RWPE2 (cell line): ENCODE data around the gene SLAIN2.

Source experiments
- ATAC-seq: fragments of 200-7000 bp; cut with Tn5 transposase; 3 replicates; pipeline ENCODE4 v1.9.1; 2021; ENCODE audit warnings: low read depth
- DNase-seq: peaks from one replicate; pipeline ENCODE4 v3.0.0-alpha.2; 2020; ENCODE audit warnings: low spot score
- H3K27ac ChIP-seq: fragments of 450-650 bp; 2 replicates; pipeline ENCODE4 v1.5.1; 2017; ENCODE audit warnings: mild to moderate bottlenecking; ENCODE audit not compliant: poor library complexity, severe bottlenecking
- H3K27me3 ChIP-seq: fragments of 250-450 bp; sonication (Bioruptor Pico); 2 replicates; pipeline ENCODE4 v1.5.1; 2021; ENCODE audit warnings: mild to moderate bottlenecking, moderate library complexity; ENCODE audit not compliant: insufficient read depth, poor library complexity, severe bottlenecking
- H3K36me3 ChIP-seq: fragments of 250-450 bp; sonication (Bioruptor Pico); 2 replicates; pipeline ENCODE4 v1.5.1; 2020; ENCODE audit warnings: low read depth, mild to moderate bottlenecking, moderate library complexity
- H3K4me1 ChIP-seq: fragments of 250-450 bp; sonication (Bioruptor Pico); 2 replicates; pipeline ENCODE4 v1.5.1; 2021; ENCODE audit warnings: mild to moderate bottlenecking, moderate library complexity; ENCODE audit not compliant: insufficient read depth, poor library complexity, severe bottlenecking
- H3K4me3 ChIP-seq: fragments of 250-450 bp; sonication (Bioruptor Pico); 2 replicates; pipeline ENCODE4 v1.5.1; 2021; ENCODE audit warnings: mild to moderate bottlenecking, moderate library complexity; ENCODE audit not compliant: severe bottlenecking
- H3K9me3 ChIP-seq: fragments of 250-450 bp; sonication (Bioruptor Pico); 2 replicates; pipeline ENCODE4 v1.5.1; 2021; ENCODE audit warnings: mild to moderate bottlenecking, moderate library complexity; ENCODE audit not compliant: severe bottlenecking
- TF ChIP-seq, protein P1 (sequence below): fragments of 450-650 bp; IDR thresholded peaks from one replicate; pipeline ENCODE4 v1.5.1; 2017; ENCODE audit warnings: mild to moderate bottlenecking, moderate library complexity; ENCODE audit not compliant: poor library complexity, severe bottlenecking

Gene SLAIN2

DNA sequence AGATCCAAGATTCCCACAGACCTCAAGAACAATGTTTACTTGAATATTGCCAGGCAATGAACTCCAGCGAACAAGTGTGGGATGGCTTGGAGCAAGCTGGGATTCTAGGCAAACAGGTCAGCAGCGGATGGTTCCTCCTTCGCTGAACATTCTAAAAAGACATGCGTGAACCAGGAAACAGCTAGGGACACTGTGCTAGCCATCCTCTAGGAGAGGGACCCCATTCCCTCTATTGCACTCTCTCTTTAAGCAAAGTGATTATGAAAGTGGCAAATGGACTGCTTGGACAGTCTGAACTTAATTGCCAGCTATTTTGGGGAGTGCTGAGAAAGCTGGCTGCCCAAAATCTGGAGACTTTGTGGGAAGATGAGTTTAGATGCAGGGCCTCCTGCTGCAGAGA lies 41.8 kb upstream of the SLAIN2 start:
- Histone ChIP-seq H3K9me3 (no peaks in the 10 kb centered on the region), H3K36me3 (no peaks in the 10 kb centered on the region), H3K4me1 (no peaks in the 10 kb centered on the region), H3K27me3 (no peaks in the 10 kb centered on the region), H3K4me3 (no peak overlapping the region), H3K27ac (no peak overlapping the region)
- TF ChIP-seq, protein P1, sequence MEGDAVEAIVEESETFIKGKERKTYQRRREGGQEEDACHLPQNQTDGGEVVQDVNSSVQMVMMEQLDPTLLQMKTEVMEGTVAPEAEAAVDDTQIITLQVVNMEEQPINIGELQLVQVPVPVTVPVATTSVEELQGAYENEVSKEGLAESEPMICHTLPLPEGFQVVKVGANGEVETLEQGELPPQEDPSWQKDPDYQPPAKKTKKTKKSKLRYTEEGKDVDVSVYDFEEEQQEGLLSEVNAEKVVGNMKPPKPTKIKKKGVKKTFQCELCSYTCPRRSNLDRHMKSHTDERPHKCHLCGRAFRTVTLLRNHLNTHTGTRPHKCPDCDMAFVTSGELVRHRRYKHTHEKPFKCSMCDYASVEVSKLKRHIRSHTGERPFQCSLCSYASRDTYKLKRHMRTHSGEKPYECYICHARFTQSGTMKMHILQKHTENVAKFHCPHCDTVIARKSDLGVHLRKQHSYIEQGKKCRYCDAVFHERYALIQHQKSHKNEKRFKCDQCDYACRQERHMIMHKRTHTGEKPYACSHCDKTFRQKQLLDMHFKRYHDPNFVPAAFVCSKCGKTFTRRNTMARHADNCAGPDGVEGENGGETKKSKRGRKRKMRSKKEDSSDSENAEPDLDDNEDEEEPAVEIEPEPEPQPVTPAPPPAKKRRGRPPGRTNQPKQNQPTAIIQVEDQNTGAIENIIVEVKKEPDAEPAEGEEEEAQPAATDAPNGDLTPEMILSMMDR, result no peak
- no peak for ATAC-seq
- no peak for DNase-seq

DNA sequence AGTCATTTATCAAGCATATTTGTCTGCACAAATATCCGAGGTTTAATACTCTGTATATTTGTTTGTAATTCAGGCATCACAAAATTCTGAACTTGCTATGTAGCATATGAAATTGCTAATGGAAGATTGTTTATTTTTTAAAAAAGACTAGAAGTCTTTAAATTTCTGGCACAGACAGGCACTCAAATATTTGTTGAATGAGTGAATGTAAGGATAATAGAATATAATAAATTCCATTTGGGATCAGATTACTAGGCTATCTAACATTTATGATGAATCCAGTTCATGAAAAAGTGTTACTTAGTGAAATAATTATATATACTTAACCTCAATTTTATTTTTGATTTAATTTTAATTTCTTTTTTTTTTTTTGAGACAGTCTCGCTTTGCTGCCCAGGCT lies 41.3 kb upstream of the SLAIN2 start:
- Histone ChIP-seq H3K4me3 (no peak overlapping the region), H3K4me1 (no peaks in the 10 kb centered on the region), H3K36me3 (no peaks in the 10 kb centered on the region), H3K27ac (no peak overlapping the region), H3K9me3 (no peaks in the 10 kb centered on the region), H3K27me3 (no peaks in the 10 kb centered on the region)
- TF ChIP-seq, protein P1, result no peak
- DNase-seq, result no peak
- no peak for ATAC-seq

DNA sequence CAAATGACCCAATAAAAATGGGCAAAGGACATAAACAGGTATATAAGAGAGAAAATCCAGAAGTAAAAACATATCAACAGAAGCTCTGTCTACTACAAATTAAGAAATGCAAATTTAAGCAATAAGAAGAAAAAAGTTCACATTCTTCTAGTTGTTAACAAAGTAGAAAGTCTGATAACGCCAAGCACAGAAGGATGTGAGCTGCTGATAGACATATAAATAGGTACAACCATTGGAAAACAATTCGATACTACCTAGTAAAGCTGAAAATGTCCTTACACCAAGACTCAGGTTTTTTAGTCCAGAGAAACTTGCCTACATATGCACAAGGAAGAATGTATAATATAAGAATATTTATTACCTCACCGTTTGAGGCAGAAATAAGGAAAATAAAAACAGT lies 35.8 kb upstream of the SLAIN2 start:
- Histone ChIP-seq H3K27ac (no peak overlapping the region), H3K9me3 (no peaks in the 10 kb centered on the region)
- no peak for ATAC-seq

DNA sequence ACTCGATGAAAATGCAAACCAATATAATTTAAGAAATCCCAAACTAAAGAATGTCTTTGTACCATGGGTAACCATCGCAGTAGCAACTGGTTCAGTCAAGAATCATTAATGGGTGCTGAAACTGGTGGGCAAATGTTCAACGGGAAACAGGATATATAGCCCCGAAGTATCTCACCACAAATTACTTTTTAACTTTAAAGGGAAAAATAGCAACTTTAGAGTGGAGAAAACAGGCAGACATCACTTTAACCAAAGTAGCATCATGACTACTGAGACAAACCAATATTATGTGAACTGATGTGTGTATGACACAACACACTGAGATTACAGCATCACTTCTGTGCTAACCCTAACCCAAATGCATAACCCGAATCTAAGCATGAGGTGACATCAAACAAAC lies 33.8 kb upstream of the SLAIN2 start:
- H3K4me3 ChIP-seq, result no peak overlapping the region
- TF ChIP-seq, protein P1, result no peak
- no peaks in the 10 kb centered on the region for H3K4me1 ChIP-seq
- H3K36me3 ChIP-seq, result no peaks in the 10 kb centered on the region
- no peaks in the 10 kb centered on the region for H3K27me3 ChIP-seq
- DNase-seq, result no peak
- H3K9me3 ChIP-seq, result no peaks in the 10 kb centered on the region
- ATAC-seq, result no peak
- H3K27ac ChIP-seq, result no peak overlapping the region

More for the DNA sequence above, 35.8 kb upstream of the SLAIN2 start:
- H3K4me1 ChIP-seq, result no peaks in the 10 kb centered on the region
- H3K36me3 ChIP-seq, result no peaks in the 10 kb centered on the region
- TF ChIP-seq, protein P1, result no peak
- no peak overlapping the region for H3K4me3 ChIP-seq
- DNase-seq, result no peak
- H3K27me3 ChIP-seq, result no peaks in the 10 kb centered on the region

DNA sequence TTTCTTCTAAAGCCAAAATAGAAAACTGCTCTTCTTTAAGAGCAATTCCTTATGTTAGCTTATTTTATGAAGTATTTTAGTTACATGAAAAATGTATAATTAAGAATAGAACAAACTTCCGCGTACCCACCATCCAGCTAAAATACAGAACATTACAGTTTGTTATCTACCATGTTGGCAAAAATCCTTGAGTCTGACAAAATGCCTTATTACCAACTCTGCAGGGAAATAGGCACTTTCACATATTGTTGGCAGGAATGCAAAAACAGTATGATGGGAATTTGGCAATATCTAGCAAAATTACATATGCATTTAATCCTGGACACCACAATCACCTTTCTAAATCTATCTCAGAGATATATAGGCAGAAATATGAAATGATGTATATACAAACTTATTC lies 32.4 kb upstream of the SLAIN2 start:
- DNase-seq (no peak), ATAC-seq (no peak)
- Histone ChIP-seq H3K9me3 (no peaks in the 10 kb centered on the region), H3K27ac (no peak overlapping the region), H3K4me3 (no peak overlapping the region), H3K27me3 (no peaks in the 10 kb centered on the region), H3K4me1 (no peaks in the 10 kb centered on the region), H3K36me3 (no peaks in the 10 kb centered on the region)
- TF ChIP-seq, protein P1, result no peak
